IMR-90 (cell line): Measurements from ENCODE around the gene TMEM145. TPM values are rescaled to one million over a fixed set of nuclear protein-coding genes. Genes with fewer than 3 reads are reported as not detected.

ENCODE experiments used
- ATAC-seq: fragments of 200-7000 bp; cut with Tn5 transposase; 2 replicates; pipeline ENCODE4 v1.9.1; 2020; ENCODE audit warnings: low read depth, mild to moderate bottlenecking, moderate library complexity
- BruUV-seq: library from RNA; stranded (reverse); fragments of 400-500 nt; replicated peaks from 2 replicates; lab custom pipeline; 2021; lab: Mats Ljungman, UMichigan
- CTCF ChIA-PET: fragments of 300-600 bp; formaldehyde crosslinking; extraction: SDS; loops from one replicate; lab custom pipeline; 2021; ENCODE audit warnings: antibody characterized with exemption; lab: Yijun Ruan, JAX
- POLR2A ChIA-PET: fragments of 300-600 bp; sonication (Branson Sonifier 250); formaldehyde crosslinking; loops from one replicate; lab custom pipeline; 2022; ENCODE audit warnings: antibody characterized with exemption; ENCODE audit not compliant: unreplicated experiment; lab: Charles Lee
- DNase-seq: peaks from one replicate; pipeline ENCODE4 v3.0.0; 2013
- H2AFZ ChIP-seq: replicated peaks from 2 replicates; pipeline ENCODE3; 2013; ENCODE audit warnings: low read length, mild to moderate bottlenecking; ENCODE audit not compliant: poor library complexity
- H2AK5ac ChIP-seq: 2 replicates; pipeline ENCODE4 v1.6.1; 2013; ENCODE audit warnings: low read depth, low read length, inconsistent platforms
- H2AK9ac ChIP-seq: replicated peaks from 2 replicates; pipeline ENCODE3; 2013; ENCODE audit warnings: mild to moderate bottlenecking, low read depth, low read length, moderate library complexity; ENCODE audit not compliant: poor library complexity
- H2BK120ac ChIP-seq: 2 replicates; pipeline ENCODE4 v1.6.1; 2013; ENCODE audit warnings: low read depth, low read length, inconsistent platforms
- H2BK15ac ChIP-seq: 3 replicates; pipeline ENCODE4 v1.6.1; 2013; ENCODE audit warnings: low read depth, low read length, inconsistent platforms
- H2BK20ac ChIP-seq: 2 replicates; pipeline ENCODE4 v1.6.1; 2013; ENCODE audit warnings: low read depth, mild to moderate bottlenecking, inconsistent platforms, low read length, moderate library complexity
- H2BK5ac ChIP-seq: 2 replicates; pipeline ENCODE4 v1.6.1; 2013; ENCODE audit warnings: mild to moderate bottlenecking, low read depth, low read length, inconsistent platforms; ENCODE audit not compliant: poor library complexity, severe bottlenecking
- H3K14ac ChIP-seq: replicated peaks from 2 replicates; pipeline ENCODE4 v1.6.1; 2013; ENCODE audit warnings: low read depth, low read length, inconsistent platforms
- H3K18ac ChIP-seq: 2 replicates; pipeline ENCODE4 v1.6.1; 2013; ENCODE audit warnings: low read depth, low read length, control low read depth
- H3K23ac ChIP-seq: 2 replicates; pipeline ENCODE4 v1.6.1; 2013; ENCODE audit warnings: low read depth, low read length, inconsistent platforms
- H3K27ac ChIP-seq: 2 replicates; pipeline ENCODE4 v1.5.1; 2013; ENCODE audit warnings: mild to moderate bottlenecking, control low read depth, low read length; ENCODE audit not compliant: insufficient read depth
- H3K27me3 ChIP-seq: 2 replicates; pipeline ENCODE4 v1.6.1; 2013; ENCODE audit warnings: low read length; ENCODE audit not compliant: control insufficient read depth, insufficient read depth
- H3K36me3 ChIP-seq: 2 replicates; pipeline ENCODE4 v1.6.1; 2013; ENCODE audit warnings: low read length, mixed read lengths; ENCODE audit not compliant: control insufficient read depth, insufficient read depth
- H3K4ac ChIP-seq: 2 replicates; pipeline ENCODE4 v1.6.1; 2013; ENCODE audit warnings: low read depth, low read length, inconsistent platforms
- H3K4me1 ChIP-seq: 2 replicates; pipeline ENCODE4 v1.6.1; 2013; ENCODE audit warnings: low read length, mixed read lengths; ENCODE audit not compliant: control insufficient read depth, insufficient read depth
- H3K4me2 ChIP-seq: 2 replicates; pipeline ENCODE4 v1.6.1; 2013; ENCODE audit warnings: low read depth, mild to moderate bottlenecking, control low read depth, low read length, moderate library complexity
- H3K4me3 ChIP-seq: 2 replicates; pipeline ENCODE4 v1.5.1; 2013; ENCODE audit warnings: low read depth, mild to moderate bottlenecking, control low read depth, low read length, moderate library complexity; ENCODE audit not compliant: insufficient read depth
- H3K56ac ChIP-seq: 2 replicates; pipeline ENCODE4 v1.6.1; 2013; ENCODE audit warnings: low read length, inconsistent platforms; ENCODE audit not compliant: insufficient read depth; ENCODE audit errors: extremely low read depth
- H3K79me1 ChIP-seq, 2 experiments: 2 replicates each; pipeline ENCODE4 v1.6.1; 2013; ENCODE audit warnings: low read length in 2 of 2, inconsistent platforms in 1 of 2, low read depth in 1 of 2
- H3K9ac ChIP-seq: 2 replicates; pipeline ENCODE4 v1.6.1; 2013; ENCODE audit warnings: low read depth, low read length, control low read depth
- H3K9me1 ChIP-seq: 2 replicates; pipeline ENCODE4 v1.6.1; 2013; ENCODE audit warnings: low read length, inconsistent platforms; ENCODE audit not compliant: insufficient read depth
- H3K9me3 ChIP-seq: 2 replicates; pipeline ENCODE4 v1.6.1; 2013; ENCODE audit warnings: low read length; ENCODE audit not compliant: control insufficient read depth, insufficient read depth
- H4K20me1 ChIP-seq: 2 replicates; pipeline ENCODE4 v1.6.1; 2013; ENCODE audit warnings: low read length, inconsistent platforms; ENCODE audit not compliant: insufficient read depth
- H4K5ac ChIP-seq: 2 replicates; pipeline ENCODE4 v1.6.1; 2013; ENCODE audit warnings: mild to moderate bottlenecking, low read depth, low read length, control low read depth
- H4K8ac ChIP-seq, 2 experiments: 2 replicates each; pipeline ENCODE4 v1.6.1; 2013; ENCODE audit warnings: low read depth in 2 of 2, low read length in 2 of 2, control low read depth in 1 of 2, inconsistent platforms in 1 of 2
- H4K91ac ChIP-seq: 2 replicates; pipeline ENCODE4 v1.6.1; 2013; ENCODE audit warnings: low read depth, low read length, inconsistent platforms; ENCODE audit not compliant: insufficient read depth
- BHLHE40 ChIP-seq: fragments of 150-350 bp; IDR thresholded peaks from 2 replicates; pipeline ENCODE4 v1.6.1; 2016; ENCODE audit warnings: mild to moderate bottlenecking, low read depth, low read length
- CTCF ChIP-seq: conservative IDR thresholded peaks from 2 replicates; pipeline ENCODE4 v1.5.1; 2012; ENCODE audit warnings: mild to moderate bottlenecking, low read depth, low read length, improper control_type of control experiment
- FOS ChIP-seq: fragments of 150-350 bp; IDR thresholded peaks from 2 replicates; pipeline ENCODE4 v1.6.1; 2016; ENCODE audit warnings: low read depth, low read length
- MAZ ChIP-seq: IDR thresholded peaks from 2 replicates; pipeline ENCODE4 v1.6.1; 2012; ENCODE audit warnings: low read depth, mild to moderate bottlenecking, low read length, improper control_type of control experiment, moderate library complexity, borderline replicate concordance
- MXI1 ChIP-seq: IDR thresholded peaks from 2 replicates; pipeline ENCODE4 v1.6.1; 2012; ENCODE audit warnings: low read depth, mild to moderate bottlenecking, low read length, moderate library complexity, borderline replicate concordance
- WGBS, 2 experiments: methylation state at CpG; one replicate each; pipeline versions ENCODE4 v1.1.5 to v1.1.7; 2013; ENCODE audit warnings: missing lambda C conversion rate in 2 of 2; ENCODE audit not compliant: insufficient read length in 1 of 2; ENCODE audit errors: extremely low coverage in 2 of 2; 5-methylcytosine and 5-hydroxymethylcytosine counted together
- dilution Hi-C: fragments of 300-500 bp; cut with HindIII; formaldehyde crosslinking; loops from one replicate; pipeline ENCODE4 v1.14.3; 2018; ENCODE audit warnings: low sequenced_read_pairs; ENCODE audit not compliant: unreplicated experiment
- in situ Hi-C: fragments of 300-500 bp; cut with MboI; formaldehyde crosslinking; loops from 3 replicates; pipeline ENCODE4 v1.14.3; 2019; ENCODE audit warnings: low sequenced_read_pairs, inconsistent platforms, mixed read lengths
- intact Hi-C: fragments of 100-400 bp; cut with micrococcal nuclease; formaldehyde crosslinking; loops from 2 replicates; pipeline ENCODE4 v1.10.0; 2022
- polyA plus RNA-seq, 3 experiments: library from polyadenylated mRNA; depleted of rRNA; stranded (reverse); fragments of >200 nt; gene quantifications; 2 replicates each; pipeline ENCODE4 v1.2.3, GENCODE V29; 2012; ENCODE audit warnings: low replicate concordance in 1 of 3
- total RNA-seq: library from RNA; depleted of rRNA; stranded (reverse); fragments of >200 nt; gene quantifications from 2 replicates; pipeline ENCODE4 v1.2.3, GENCODE V29; 2012

The TMEM145 gene
- total and polyA plus RNA-seq, 2 of the 4 experiments (the other 2 are of a cell fraction), result under 0.01 to 0.41 TPM

GRCh38 chr19:42283188-42284065 lies 29.7 kb upstream of the TMEM145 start:
- H3K9me3 ChIP-seq, result no peaks in the 10 kb centered on the region
- peak overlapping the region; percentile 66 for H4K5ac ChIP-seq
- peak overlapping the region; percentile 63; the same call in 1 of the 2 replicates for H2BK20ac ChIP-seq
- peak; percentile 77 for ATAC-seq
- H3K27ac ChIP-seq, result peak overlapping the region; percentile 84
- H3K4me2 ChIP-seq, result peak overlapping the region; percentile 95
- in situ Hi-C loops, result no loop called here
- H2BK15ac ChIP-seq, result peak overlapping the region; percentile 73
- peak overlapping the region; percentile 95 for H3K4ac ChIP-seq
- TF ChIP-seq MAZ, result peak; percentile 77; the same call in 1 of the 2 replicates
- no peak for TF ChIP-seq BHLHE40
- no peak for TF ChIP-seq CTCF
- peak; percentile 37 for TF ChIP-seq MXI1
- no peak for TF ChIP-seq FOS
- H2AK5ac ChIP-seq, result peak overlapping the region; percentile 99
- dilution Hi-C loops, result no loop called here
- peak overlapping the region; percentile 65 for H2BK120ac ChIP-seq
- ChIA-PET CTCF (interaction anchor here (0.7 kb wide), 1 partner anchor 124 kb away, joined by 4 read pairs; no protein-coding TSS in a partner anchor), POLR2A (no interaction called here)
- H3K56ac ChIP-seq, result no peak overlapping the region
- H3K9me1 ChIP-seq, result peaks cover 16% of the 10 kb centered on the region
- BruUV-seq, result no TSS peak
- peak overlapping the region; percentile 89 for H3K4me3 ChIP-seq
- peak overlapping the region; percentile 88 for H2AFZ ChIP-seq
- intact Hi-C loops, result no loop called here
- peak; percentile 87 for DNase-seq
- H4K8ac ChIP-seq, result peak overlapping the region; percentile 22 to 80
- peak overlapping the region; percentile 91 for H4K91ac ChIP-seq
- H2AK9ac ChIP-seq, result peak overlapping the region; percentile 98
- H3K9ac ChIP-seq, result peak overlapping the region; percentile 41
- peak overlapping the region; percentile 63 for H3K18ac ChIP-seq
- H3K79me1 ChIP-seq, result peaks cover 39 to 70% of the 10 kb centered on the region in 2 experiments
- H3K4me1 ChIP-seq, result peaks cover 50% of the 10 kb centered on the region
- peak overlapping the region; percentile 92 for H3K23ac ChIP-seq
- peaks cover 49% of the 10 kb centered on the region for H4K20me1 ChIP-seq
- H3K36me3 ChIP-seq, result peaks cover 15% of the 10 kb centered on the region
- no peaks in the 10 kb centered on the region for H3K27me3 ChIP-seq
- H2BK5ac ChIP-seq, result peak overlapping the region; percentile 93
- peak overlapping the region; percentile 61 for H3K14ac ChIP-seq
- 18% methylated on average over 7 of the region's 74 CpGs; no CpG with 5 or more reads in 1 of the 2 experiments for WGBS, 2 experiments
